ENCODE measurements around the gene FCGR3B.
"Not testable (repeated sequence)": the region's sequence is repeated elsewhere in the genome, so short reads cannot be mapped to it uniquely, and the experiment has no call there.

FCGR3B gene

DNA sequence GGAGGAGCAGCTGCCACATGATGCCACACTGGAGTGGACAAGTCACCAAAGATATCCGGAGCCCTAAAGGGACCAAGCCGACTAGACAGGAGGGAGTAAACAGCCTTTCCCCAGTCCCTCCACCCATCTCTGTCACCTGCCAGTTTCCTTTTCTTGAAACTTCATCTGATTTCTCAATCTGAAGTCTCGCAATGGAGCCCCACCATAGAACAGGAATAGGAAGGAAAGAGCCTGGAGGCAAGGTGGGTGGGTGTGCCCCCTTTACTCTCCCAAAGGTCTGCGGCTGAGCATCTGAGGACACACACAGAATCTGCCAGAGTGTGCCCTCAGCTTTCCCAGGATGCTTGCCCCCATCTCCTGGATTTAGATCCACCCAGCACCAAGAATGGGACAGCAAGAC, at the start of gene FCGR3B:
TSS of gene FCGR3B (minus strand) at position 101 of the 400 bp plus-strand sequence. CDS start at position 19, 82 bp downstream.
- FAIRE-seq = no peak

DNA sequence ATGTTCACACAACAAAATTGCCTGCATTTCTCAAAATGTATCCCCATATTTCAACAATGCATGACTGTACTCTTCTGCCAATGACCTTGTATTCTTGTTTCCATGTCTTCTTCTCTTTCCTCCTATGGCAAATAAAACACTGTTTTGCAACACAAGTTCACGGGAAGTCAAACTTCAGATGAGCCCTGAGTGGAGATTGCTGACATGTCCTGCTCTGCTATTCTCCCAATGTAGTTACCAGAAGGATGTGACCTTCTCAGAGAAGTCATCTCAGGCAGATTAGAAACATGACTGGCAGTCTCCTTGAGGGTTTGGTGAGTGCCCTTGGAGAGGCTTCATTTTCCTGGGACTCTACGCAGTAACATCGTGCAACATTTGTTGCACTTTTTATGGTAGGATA, 47.5 kb upstream of the FCGR3B start:
- no peak for FAIRE-seq

DNA sequence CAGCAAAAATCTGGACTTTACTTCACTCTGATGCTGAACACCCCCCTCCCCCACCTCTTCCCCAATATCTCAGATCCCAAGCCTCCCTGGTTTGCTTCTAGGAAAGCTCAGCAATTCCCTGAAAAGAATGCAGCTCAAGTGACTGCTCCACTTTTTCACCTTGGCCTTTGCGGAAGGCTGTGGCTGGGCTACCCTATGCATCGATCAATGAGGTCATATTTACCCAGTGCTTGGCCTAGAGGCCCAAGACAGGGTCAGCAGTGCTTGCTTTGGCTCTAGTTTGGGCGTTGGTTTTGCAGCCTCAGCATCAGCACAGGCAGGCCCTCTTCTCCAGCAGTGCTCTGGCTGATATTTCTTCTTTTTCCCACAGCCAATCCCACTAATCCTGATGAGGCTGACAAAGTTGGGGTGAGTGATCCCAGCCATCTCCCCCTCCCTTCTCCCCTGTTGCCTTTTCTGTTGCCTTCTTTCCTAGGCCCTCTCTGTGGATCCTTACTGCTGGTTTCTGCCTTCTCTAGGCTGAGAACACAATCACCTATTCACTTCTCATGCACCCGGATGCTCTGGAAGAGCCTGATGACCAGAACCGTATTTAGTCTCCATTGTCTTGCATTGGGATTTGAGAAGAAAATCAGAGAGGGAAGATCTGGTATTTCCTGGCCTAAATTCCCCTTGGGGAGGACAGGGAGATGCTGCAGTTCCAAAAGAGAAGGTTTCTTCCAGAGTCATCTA, 46.1 kb upstream of the FCGR3B start:
- FAIRE-seq = no peak

DNA sequence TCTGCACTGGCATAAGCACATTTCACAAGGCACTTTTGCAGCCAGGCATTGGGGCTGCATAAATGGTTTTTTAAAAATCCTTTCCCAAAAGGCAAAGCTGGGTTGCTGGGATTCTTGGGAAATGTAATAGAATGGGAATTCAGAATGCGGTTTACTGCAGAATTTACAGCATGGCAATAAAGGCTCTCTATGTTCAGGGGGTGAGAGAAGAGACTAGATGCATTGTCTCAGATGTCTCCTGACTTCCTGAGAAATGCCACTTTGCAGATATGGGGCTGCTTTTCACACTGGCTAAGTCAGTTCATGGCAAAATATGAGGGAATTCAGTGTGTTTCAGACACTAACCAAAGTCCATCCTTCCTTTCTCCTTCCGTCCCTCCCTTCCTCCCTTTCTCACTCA, 45.5 kb upstream of the FCGR3B start:
- no peak for FAIRE-seq

DNA sequence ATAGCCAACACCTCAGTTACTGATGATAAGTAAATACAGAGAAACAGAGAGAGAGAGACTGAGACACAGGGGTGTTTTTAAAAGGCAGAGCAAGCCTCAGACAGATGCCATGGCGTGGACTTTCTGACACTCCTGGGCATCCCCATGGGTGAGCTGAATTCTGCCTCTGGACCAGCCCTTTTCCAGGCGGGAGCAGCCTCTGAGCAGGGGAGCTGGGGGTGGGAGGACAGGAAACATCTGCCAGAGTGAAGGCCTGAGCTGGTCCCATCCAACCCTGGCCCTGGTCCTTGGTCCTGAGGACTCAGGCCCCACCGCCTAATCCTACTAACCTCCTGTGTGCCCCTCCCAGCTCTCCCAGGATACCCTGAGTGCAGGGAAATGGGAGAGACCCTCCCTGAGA, 43.9 kb upstream of the FCGR3B start:
- FAIRE-seq = not testable (repeated sequence)

DNA sequence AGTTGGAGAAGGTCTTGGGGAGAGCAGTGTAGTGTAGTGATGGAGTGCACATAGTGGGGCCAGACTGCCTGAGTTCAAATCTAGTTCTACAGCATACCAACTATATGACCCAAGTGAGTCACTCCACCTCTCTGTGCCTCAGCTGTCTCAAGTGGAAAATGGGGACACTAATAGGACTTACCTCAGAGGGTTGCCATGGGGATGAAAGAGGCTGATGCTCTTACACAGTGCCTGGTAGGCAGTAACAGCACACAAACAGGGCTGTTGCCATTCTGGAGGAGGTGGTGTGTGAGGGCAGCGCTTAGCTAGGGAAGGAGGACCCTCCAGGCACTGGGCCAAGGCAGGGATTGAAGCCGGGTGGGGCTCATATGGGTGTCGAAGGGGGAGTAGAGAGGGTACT, 43.5 kb upstream of the FCGR3B start:
- not testable (repeated sequence) for FAIRE-seq

DNA sequence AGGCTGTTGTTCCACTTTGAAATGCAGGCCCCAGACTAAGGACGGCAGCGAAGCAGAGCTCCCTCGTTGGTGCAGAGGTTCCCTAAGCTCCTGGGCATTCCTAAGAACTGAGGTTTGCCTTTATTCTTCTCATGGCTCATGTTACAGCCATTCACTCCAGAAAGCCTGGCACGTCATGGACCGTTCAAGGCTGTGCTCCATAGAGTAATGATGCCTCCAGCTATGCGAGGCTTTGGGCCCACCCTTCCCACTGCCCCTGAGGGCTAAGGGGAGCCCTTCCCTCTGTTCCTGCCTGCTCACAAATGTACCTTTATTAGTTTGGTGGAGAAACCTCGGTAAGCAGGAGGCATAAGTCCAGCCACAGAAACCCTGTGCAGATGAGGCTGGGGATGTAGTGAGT, 42.5 kb upstream of the FCGR3B start:
- not testable (repeated sequence) for FAIRE-seq

DNA sequence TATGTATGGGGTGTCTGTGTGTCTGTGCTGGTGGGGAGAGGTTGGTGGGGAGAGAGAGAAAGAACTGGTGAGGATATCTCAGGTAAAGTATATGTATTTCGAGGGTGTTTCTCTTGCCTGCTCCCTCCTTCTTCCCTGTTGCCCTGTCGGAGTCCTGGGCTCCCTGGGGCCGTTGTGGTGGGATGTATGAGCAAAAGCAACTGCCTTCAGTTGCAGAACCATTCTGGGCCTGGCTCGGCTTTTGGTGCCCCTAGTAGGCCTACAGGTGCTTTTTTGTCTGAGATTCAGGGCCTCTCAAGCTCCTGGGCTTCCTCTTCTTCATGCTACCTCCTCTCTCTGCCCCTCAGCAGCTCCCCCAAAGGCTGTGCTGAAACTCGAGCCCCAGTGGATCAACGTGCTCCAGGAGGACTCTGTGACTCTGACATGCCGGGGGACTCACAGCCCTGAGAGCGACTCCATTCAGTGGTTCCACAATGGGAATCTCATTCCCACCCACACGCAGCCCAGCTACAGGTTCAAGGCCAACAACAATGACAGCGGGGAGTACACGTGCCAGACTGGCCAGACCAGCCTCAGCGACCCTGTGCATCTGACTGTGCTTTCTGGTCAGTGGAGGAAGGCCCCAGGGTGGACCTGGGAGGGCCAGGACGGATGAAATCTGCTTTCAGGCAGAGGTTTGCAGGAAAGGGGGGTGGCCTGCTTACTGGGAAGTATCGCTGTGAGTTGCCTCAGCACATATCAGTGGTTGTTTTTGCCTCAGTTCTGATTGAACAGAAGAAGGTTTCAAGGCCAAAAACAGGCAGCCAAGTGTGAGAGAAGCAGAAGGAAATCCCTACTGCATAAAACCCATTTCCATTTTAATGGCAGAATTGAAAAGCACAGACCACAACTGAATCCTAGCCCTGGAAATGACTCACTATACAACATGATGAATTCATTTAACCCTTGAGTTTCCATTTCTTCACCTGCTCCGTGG, 40.4 kb upstream of the FCGR3B start:
- not testable (repeated sequence) for FAIRE-seq

DNA sequence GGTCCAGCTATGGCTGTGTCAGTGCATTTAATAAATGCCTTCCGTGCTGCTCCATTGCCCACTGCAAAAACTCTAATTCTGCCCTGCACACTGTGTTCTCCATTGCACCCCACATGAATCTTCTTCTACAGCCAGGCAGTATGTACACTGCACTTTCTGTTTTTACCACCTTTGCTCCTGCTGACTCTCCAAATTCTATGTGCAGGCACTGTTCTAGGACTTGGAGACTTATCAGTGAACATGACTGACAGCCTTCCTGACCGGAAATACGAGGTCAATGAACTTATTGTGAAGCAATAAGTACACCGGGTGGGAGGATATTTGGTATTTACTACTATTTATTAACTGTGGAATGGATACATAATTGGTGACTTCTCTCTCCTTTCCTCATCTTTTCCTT, 33.7 kb upstream of the FCGR3B start:
- not testable (repeated sequence) for FAIRE-seq

DNA sequence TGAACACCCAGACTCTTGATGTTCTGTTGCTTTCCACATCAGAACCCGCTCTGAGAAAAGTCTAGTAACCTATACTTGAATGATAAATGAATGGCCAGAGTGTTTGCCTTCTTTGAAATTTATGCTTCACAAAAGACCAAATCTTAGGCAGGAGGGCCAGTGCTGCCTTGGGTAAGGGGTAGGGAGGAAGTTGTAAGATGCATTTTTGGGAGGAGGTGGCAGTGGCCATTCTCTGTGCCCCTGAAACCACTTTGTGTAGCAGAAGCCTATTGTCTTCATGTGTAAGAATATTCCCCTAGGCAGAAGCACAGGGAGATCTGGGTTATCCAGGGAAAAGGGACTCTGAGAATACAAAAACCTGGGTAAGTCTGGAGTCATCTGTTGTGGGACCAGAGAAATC, 32.6 kb upstream of the FCGR3B start:
- not testable (repeated sequence) for FAIRE-seq

DNA sequence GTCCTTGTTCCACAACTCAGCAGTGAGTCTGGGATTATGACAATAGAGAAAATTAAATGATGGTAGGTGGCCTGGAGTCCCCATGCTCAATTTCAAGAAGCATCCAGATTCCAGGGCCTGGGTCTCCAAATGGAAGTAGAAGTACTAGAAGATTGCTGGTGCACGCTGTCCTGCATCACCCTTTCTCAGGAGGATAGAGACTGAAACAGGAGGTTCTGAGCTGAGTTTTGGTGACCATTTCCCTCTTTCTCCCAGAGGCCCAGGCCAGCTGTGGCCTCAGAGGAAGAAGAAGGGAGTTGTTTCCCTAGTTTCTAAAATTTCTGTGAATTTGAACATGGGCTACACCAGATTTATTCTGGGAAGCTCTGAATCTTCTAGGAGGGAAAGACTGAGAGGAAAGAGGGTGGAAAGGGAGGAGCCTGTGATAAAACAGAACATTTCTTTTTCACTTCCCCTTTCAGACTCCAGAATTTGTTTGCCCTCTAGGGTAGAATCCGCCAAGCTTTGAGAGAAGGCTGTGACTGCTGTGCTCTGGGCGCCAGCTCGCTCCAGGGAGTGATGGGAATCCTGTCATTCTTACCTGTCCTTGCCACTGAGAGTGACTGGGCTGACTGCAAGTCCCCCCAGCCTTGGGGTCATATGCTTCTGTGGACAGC, 31.8 kb upstream of the FCGR3B start, which contains the start of gene FCGR2B:
TSS of gene FCGR2B (plus strand) at position 460 of the 656 bp plus-strand sequence. CDS start at position 559, 99 bp downstream.
- FAIRE-seq = not testable (repeated sequence)

DNA sequence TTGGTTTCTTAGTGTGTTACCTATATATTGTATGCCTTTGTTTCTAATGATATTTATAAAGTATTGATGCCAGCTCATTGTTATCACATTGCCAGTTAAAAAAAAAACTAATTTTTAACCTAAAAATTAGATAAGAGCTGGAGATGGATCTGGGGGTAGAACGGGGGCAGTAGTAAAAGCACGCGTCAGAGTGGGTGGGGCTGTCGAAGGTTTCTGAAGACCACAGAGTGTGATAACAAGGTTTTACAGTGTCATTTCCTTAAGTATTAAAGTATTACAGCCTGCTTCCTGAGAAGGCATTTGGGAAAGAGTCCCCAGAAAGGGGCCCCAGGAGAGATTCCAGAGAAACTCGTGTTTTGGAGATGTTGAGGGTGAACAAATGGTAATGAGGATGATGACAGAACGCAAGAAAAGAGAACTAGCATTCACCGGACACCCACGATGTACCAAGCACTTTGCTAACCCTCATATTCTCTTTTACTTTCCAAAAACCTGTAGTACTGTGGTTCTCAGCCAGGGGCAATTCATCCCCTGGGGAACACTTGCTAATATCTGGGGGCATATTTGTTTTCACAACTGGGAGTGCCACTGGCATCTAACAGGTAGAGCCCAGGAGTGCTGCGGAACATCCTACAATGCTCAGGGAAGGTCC, 30.8 kb upstream of the FCGR3B start:
- not testable (repeated sequence) for FAIRE-seq

DNA sequence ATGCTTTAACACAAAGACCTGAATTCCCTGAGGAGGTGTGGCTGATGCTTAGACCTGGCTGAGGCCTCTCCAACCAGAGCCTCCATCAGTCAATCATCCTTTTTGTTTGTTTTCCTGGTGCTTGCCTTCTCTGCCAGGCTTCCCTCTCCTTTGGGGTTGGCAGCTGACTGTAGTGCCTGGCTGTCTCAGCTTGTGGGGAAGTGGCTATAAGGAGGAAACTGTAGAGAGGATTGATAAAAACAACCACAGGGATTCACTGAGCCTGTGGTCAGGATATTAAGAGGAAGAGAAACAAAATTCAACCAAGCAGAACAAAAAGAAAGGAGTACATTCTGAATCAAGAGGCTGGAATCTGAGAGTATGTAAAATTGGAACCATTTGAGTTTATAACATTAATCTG, 27.5 kb upstream of the FCGR3B start:
- not testable (repeated sequence) for FAIRE-seq

DNA sequence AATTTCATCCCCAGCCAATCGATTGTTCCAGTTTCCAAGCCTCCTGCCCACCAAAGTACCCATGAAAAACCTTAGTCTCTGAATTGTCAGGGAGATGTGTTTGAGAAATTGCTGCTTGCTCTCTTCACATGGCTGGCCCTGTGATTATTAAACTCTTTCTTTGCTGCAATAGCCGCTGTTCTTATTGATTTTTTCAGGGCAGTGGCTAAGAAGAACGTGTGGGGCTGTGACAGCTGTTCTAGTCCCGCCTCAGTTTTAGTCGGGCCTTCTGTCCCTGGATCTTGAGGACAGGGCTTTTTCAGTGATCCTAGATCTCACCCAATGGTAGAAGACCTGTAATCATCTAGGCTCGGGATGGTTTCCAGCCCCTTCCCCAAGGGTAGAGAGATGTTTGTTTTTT, 23.0 kb upstream of the FCGR3B start:
- FAIRE-seq = not testable (repeated sequence)

DNA sequence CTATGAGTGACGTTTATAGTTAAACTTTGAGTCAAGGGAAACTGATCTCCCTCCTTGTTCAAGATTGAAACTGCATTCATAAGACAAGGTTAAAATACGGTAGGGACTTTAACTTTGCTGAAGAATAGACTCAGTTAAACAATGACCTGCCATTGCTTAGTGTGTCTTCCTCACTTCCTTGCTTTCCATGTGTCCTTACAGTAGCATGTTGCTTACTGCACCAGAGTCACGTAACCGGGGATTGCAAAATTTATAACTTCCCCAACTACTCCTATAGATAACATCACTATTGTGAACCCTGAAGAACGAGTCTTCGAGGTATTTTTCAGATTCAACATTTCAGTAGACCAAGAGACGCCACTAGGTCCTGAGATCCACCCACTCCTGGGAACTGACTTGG, 22.6 kb upstream of the FCGR3B start:
- FAIRE-seq = not testable (repeated sequence)

DNA sequence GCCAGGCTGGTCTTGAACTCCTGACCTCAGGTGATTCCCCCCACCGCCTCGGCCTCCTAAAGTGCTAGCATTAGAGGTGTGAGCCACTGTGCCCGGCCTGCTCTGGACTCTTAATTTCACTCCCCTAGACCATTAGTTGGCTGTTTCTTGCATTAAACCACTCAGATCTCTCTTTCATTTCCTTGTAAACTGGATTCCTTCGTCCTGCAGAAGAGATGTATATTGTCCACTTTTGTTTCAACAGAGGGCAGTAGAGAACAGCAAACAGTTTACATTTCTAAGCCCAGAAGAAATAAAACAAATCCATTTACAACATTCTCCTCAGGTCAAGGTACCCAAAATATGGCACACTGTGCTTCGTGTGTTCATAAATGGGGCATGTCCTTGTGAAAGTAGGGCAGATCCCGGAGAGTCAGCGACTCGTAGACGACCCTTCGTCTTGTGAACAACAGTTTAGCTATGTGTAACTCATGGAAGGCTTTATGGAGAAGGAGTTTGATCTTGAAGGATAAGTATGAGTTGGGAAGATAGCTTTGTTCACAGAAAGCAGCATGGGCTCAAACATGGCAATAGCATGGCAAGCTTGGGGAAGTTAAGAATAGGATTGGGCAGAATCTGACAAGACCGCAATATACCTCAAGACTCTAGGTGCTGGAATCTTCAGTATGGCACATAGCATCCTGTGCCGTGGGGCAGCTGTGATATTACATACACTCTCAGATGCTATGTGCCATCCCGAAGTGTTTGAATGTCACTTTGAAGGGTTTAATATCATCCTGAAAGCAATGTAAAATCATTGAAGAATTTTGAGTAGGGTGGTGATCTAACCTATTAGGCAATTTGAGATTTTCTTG, 16.8 kb upstream of the FCGR3B start:
- FAIRE-seq = peak; percentile 92

DNA sequence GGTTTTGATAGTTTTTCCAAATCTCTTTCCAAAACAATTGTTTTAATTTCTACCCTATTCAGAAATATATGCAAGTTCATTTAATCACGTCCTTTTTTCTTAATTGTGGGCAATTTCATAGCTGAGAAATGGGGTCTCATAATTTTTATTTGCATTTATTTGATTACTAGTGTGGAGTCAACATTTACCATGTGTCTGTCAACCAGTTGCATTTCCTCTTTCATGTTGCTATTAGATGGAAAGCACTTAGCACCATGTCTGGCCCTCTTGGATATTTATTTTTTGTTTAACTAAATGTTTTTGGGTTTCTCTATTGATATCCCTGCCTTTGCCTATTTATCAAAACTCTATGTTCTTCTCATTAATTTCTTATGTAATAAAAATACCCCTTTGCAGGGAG, 13.9 kb upstream of the FCGR3B start:
- not testable (repeated sequence) for FAIRE-seq

DNA sequence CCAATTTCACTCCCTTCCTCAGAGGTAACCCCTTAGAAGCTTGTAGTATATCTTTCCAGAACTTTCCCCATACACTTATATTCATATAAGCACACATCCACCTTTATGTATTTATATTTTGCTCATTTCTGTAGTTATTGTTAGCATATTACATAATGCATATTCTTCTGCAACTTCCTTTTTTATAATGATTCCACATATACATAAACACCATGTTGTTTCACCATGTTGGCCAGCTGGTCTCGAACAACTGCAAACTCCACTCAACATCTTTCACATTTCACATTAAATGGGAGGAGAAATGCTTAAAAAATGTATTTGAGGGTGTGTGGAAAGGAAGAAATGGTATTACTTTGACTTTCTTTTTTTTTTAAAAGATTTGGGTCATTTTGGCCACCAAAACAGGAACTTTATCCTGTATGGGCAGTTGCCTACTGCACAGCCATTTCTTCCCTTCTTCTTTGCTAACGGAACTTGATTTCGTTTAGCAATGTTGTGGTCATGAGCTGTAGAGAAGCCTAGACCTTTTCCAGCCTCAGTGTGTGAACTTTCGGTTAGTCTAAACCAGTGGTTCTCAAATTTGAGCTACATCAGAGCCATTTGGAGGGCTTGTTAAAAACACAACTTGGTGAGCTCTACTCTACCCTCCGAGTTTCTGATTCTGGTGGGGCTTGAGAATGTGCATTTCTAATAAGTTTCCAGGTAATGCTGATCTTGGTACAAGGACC, 12.7 kb upstream of the FCGR3B start:
- not testable (repeated sequence) for FAIRE-seq

DNA sequence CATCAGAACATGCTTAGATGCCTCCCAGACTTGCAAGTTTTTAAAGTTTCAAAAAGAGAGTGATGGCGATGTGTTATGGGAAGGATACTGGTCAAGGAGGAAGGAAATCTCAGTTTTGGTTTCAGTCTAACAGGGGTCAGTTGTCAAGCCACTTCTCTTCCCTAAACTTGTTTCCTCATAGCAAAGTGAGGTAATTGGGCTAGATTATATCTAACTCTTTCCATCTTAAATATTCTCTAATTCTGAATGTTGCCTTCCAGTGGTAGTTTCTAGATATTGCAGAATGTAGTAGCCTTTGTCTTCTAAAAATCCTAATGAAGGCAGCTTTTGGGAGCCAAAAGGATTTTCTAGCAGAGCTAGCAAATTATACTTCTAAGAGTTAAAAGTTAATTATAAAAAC, 11.7 kb upstream of the FCGR3B start:
- peak; percentile 89 for FAIRE-seq

DNA sequence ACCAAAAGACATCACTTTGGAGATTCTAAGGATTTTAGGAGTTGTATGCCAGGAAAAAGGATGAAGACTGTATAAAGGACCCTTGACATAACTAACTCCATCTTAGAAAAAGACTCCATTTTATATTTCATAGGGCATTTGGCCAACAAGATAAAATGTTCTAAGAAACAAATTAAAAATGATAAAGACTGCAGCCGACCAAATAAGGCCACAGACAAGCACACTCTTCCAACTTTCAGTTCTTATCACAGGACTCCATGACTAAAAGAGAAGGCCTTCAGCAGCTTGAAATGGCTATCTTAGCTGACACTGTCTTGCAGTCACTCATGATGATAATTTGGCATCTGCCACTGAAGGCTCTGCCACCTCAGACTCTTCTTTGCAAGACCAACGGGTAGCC, 8.2 kb upstream of the FCGR3B start:
- not testable (repeated sequence) for FAIRE-seq

All from TTC549 (cell line).